Ascending aorta (tissue), 2 donors: ENCODE results near the gene MX2. TPM values are rescaled to one million over a fixed set of nuclear protein-coding genes. Genes with fewer than 3 reads are reported as not detected.

Source experiments
- DNase-seq, 2 donors: peaks; one replicate each; pipeline ENCODE4 v3.0.0-alpha.2; 2019; ENCODE audit warnings: low spot score in 2 of 2
- H3K27ac ChIP-seq, 2 donors: fragments of 200-600 bp; sonication (generic); one replicate each; pipeline ENCODE4 v1.5.1; 2016 to 2017; ENCODE audit warnings: mild to moderate bottlenecking in 1 of 2
- H3K27me3 ChIP-seq: fragments of 200-600 bp; sonication (generic); one replicate; pipeline ENCODE4 v1.5.1; 2017
- H3K36me3 ChIP-seq, 2 donors: fragments of 200-600 bp; sonication (generic); one replicate each; pipeline ENCODE4 v1.5.1; 2016
- H3K4me1 ChIP-seq, 2 donors: fragments of 200-600 bp; sonication (generic); one replicate each; pipeline ENCODE4 v1.5.1; 2016 to 2017; ENCODE audit warnings: mild to moderate bottlenecking in 1 of 2
- H3K4me3 ChIP-seq, 2 donors: fragments of 200-600 bp; sonication (generic); one replicate each; pipeline ENCODE4 v1.5.1; 2016 to 2017; ENCODE audit warnings: mild to moderate bottlenecking in 1 of 2
- H3K9me3 ChIP-seq, 2 donors: fragments of 200-600 bp; sonication (generic); one replicate each; pipeline ENCODE4 v1.5.1; 2016
- CTCF ChIP-seq, 3 experiments: fragments of 200-600 bp in 2 of 3; fragments of 450-650 bp in 1 of 3; sonication (generic) in 2 of 3; IDR thresholded peaks; one replicate each; pipeline ENCODE4 v1.5.1; 2016 to 2019; ENCODE audit warnings: antibody characterized with exemption in 3 of 3, mild to moderate bottlenecking in 1 of 3, moderate library complexity in 1 of 3
- intact Hi-C: fragments of 100-400 bp; cut with DNase I; formaldehyde crosslinking; loops from one replicate; pipeline ENCODE4 v1.15.1; 2023
- total RNA-seq: library from RNA; depleted of rRNA; stranded (reverse); fragments of >200 nt; gene quantifications from one replicate; pipeline ENCODE4 v1.1.0, GENCODE V29; 2016

The MX2 gene
- total RNA-seq, 1 donor from 2014 or later = 9.7 TPM

GRCh38 chr21:41360072-41360821 lies 1.6 kb upstream of the MX2 start:
- no peak overlapping the region for H3K4me3 ChIP-seq
- H3K27me3 ChIP-seq = no peaks in the 10 kb centered on the region
- no peaks in the 10 kb centered on the region for H3K9me3 ChIP-seq
- DNase-seq = peak in 1 of 2 donors; percentile 65
- intact Hi-C loops = no loop called here
- no peaks in the 10 kb centered on the region for H3K36me3 ChIP-seq
- no peak for TF ChIP-seq CTCF (IDR thresholded peaks at IDR 0.05)
- H3K4me1 ChIP-seq = no peaks in the 10 kb centered on the region
- no peak overlapping the region for H3K27ac ChIP-seq

GRCh38 chr21:41361053-41361785 lies 608 bp upstream of the MX2 start:
- H3K9me3 ChIP-seq = no peaks in the 10 kb centered on the region
- DNase-seq = peak in 1 of 2 donors; percentile 56
- H3K27ac ChIP-seq = peak overlapping the region; percentile 57 to 64
- TF ChIP-seq CTCF (IDR thresholded peaks at IDR 0.05) = no peak
- no peaks in the 10 kb centered on the region for H3K4me1 ChIP-seq
- H3K27me3 ChIP-seq = no peaks in the 10 kb centered on the region
- H3K4me3 ChIP-seq = peak overlapping the region in 1 of 2 donors; percentile 52
- no peaks in the 10 kb centered on the region for H3K36me3 ChIP-seq
- intact Hi-C loops = no loop called here

- no peak for TF ChIP-seq CTCF (IDR thresholded peaks at IDR 0.05)
- DNase-seq = peak in 1 of 2 donors; percentile 59
- Histone ChIP-seq H3K4me3 (peak overlapping the region in 1 of 2 donors; percentile 52), H3K9me3 (no peaks in the 10 kb centered on the region), H3K27me3 (no peaks in the 10 kb centered on the region), H3K4me1 (no peaks in the 10 kb centered on the region), H3K27ac (peak overlapping the region in 1 of 2 donors; percentile 31), H3K36me3 (no peaks in the 10 kb centered on the region)
- intact Hi-C loops = no loop called here
These were observed 960 bp downstream of the MX2 start for GRCh38 chr21:41362605-41363369.

- Histone ChIP-seq H3K4me1 (no peaks in the 10 kb centered on the region), H3K4me3 (peak overlapping the region in 1 of 2 donors; percentile 52), H3K9me3 (no peaks in the 10 kb centered on the region), H3K27me3 (no peaks in the 10 kb centered on the region), H3K27ac (no peak overlapping the region), H3K36me3 (no peaks in the 10 kb centered on the region)
- no peak for TF ChIP-seq CTCF (IDR thresholded peaks at IDR 0.05)
- intact Hi-C loops = no loop called here
- no peak for DNase-seq
These were observed 1.8 kb downstream of the MX2 start for GRCh38 chr21:41363370-41364270.

- H3K4me3 ChIP-seq = no peak overlapping the region
- DNase-seq = peak in 1 of 2 donors; percentile 45
- H3K27ac ChIP-seq = no peak overlapping the region
- intact Hi-C loops = no loop called here
- no peaks in the 10 kb centered on the region for H3K9me3 ChIP-seq
- H3K4me1 ChIP-seq = peaks cover 0 to 2% of the 10 kb centered on the region in 2 donors
- TF ChIP-seq CTCF (IDR thresholded peaks at IDR 0.05) = no peak
- no peaks in the 10 kb centered on the region for H3K36me3 ChIP-seq
- H3K27me3 ChIP-seq = no peaks in the 10 kb centered on the region
These were observed 2.5 kb downstream of the MX2 start for GRCh38 chr21:41364308-41364707.
